KG1 (cell line): Measurements from ENCODE around the gene ROR1.
"Not testable (repeated sequence)": the region's sequence is repeated elsewhere in the genome, so short reads cannot be mapped to it uniquely, and the experiment has no call there.

Source experiments
- DNase-seq: peaks from one replicate; lab custom pipeline; 2025; lab: John Stamatoyannopoulos, UW

The ROR1 gene

GRCh38 chr1:63822540-63822939 lies 48.7 kb downstream of the ROR1 start:
- no peak for DNase-seq

GRCh38 chr1:63824451-63824850 lies 50.6 kb downstream of the ROR1 start:
- no peak for DNase-seq

GRCh38 chr1:63825111-63825510 lies 51.3 kb downstream of the ROR1 start:
- DNase-seq = no peak

- not testable (repeated sequence) for DNase-seq
These were observed 52.5 kb downstream of the ROR1 start for GRCh38 chr1:63826246-63826861.

GRCh38 chr1:63827411-63828321 lies 53.8 kb downstream of the ROR1 start:
- no peak for DNase-seq

GRCh38 chr1:63828322-63829044 lies 54.7 kb downstream of the ROR1 start:
- no peak for DNase-seq

GRCh38 chr1:63829349-63830327 lies 55.8 kb downstream of the ROR1 start:
- DNase-seq = no peak

GRCh38 chr1:63831409-63831808 lies 57.6 kb downstream of the ROR1 start:
- DNase-seq = no peak

- DNase-seq = no peak
These were observed 59.7 kb downstream of the ROR1 start for GRCh38 chr1:63833363-63834119.

GRCh38 chr1:63835128-63835527 lies 61.3 kb downstream of the ROR1 start:
- no peak for DNase-seq

- DNase-seq = no peak
These were observed 62.6 kb downstream of the ROR1 start for GRCh38 chr1:63836374-63836773.

GRCh38 chr1:63836830-63837229 lies 63.0 kb downstream of the ROR1 start:
- no peak for DNase-seq

- no peak for DNase-seq
These were observed 69.2 kb downstream of the ROR1 start for GRCh38 chr1:63843010-63843409.

GRCh38 chr1:63843884-63844283 lies 70.1 kb downstream of the ROR1 start:
- no peak for DNase-seq

- no peak for DNase-seq
These were observed 71.5 kb downstream of the ROR1 start for GRCh38 chr1:63845346-63845745.

- DNase-seq = no peak
These were observed 73.6 kb downstream of the ROR1 start for GRCh38 chr1:63847308-63847910.

- no peak for DNase-seq
These were observed 74.9 kb downstream of the ROR1 start for GRCh38 chr1:63848733-63849132.

- no peak for DNase-seq
These were observed 75.3 kb downstream of the ROR1 start for GRCh38 chr1:63849149-63849548.

- DNase-seq = no peak
These were observed 80.3 kb downstream of the ROR1 start for GRCh38 chr1:63854091-63854490.

- no peak for DNase-seq
These were observed 82.1 kb downstream of the ROR1 start for GRCh38 chr1:63855942-63856341.
